Glomerular endothelial cell (primary cell): ENCODE data around the gene NEMF. TPM values are rescaled to one million over a fixed set of nuclear protein-coding genes. Genes with fewer than 3 reads are reported as not detected.
A peak's percentile ranks its signal among the peaks of the same experiment; 100 is the strongest.
"Not testable (repeated sequence)": the region's sequence is repeated elsewhere in the genome, so short reads cannot be mapped to it uniquely, and the experiment has no call there.

Experiments
- DNase-seq: peaks from one replicate; pipeline ENCODE4 v3.0.0-alpha.2; 2011; ENCODE audit warnings: low read depth, low spot score; ENCODE audit errors: extremely low read depth
- total RNA-seq: library from RNA; depleted of rRNA; stranded (reverse); fragments of >200 nt; gene quantifications from 2 replicates; pipeline ENCODE4 v1.2.3, GENCODE V29; 2015

NEMF gene
- total RNA-seq, 1 donor from 2014 or later: 59.4 TPM

GRCh38 chr14:49879646-49880204 lies 27.1 kb upstream of the NEMF start:
- no peak for DNase-seq

DNA sequence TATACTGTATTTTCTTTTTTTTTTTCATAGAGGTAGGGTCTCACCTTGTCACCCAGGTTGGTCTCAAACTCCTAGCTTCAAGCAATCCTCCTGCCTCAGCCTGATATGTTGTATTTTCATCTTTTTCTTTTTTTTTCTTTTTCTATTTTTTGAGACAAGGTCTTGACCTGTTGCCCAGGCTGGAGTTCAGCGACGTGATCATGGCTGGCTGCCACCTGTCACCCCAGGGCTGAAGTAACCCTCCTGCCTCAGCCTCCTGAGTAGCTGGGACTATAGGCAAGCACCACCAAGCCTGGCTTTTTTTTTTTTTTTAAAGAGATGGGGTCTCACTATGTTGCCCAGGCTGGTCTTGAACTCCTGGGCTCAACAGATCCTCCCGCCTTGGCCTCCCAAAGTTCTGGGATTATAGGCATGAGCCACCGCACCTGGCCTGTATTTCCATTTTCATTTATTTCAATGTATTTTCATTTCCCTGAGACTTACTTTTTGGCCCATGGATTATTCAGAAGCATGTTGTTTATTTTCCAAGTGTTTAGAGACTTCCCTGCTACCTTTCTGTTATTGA lies 24.1 kb upstream of the NEMF start:
- no peak for DNase-seq

DNA sequence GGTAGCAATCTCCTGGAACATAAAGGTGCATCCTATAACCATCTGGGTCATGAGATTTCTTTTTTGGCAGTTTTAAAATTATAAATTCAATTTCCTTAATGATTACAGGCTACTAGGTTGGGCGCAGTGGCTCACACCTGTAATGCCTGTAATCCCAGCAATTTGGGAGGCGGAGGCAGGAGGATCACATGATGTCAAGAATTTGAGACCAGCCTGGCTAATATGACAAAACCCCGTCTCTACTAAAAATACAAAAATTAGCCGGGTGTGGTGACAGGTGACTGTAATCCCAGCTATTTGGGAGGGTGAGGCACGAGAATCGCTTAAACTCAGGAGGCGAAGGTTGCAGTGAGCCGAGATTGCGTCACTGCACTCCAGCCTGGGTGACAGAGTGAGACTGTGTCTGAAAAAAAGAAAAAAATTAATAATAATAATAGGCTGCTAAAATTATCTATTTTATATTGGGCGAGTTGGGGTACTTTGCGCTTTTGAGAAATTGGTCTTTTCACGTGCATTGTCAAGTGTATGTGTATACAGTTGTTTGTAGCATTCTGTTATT lies 23.1 kb upstream of the NEMF start:
- no peak for DNase-seq

- DNase-seq: not testable (repeated sequence)
Observed at GRCh38 chr14:49873548-49873947, 21.0 kb upstream of the NEMF start.

DNA sequence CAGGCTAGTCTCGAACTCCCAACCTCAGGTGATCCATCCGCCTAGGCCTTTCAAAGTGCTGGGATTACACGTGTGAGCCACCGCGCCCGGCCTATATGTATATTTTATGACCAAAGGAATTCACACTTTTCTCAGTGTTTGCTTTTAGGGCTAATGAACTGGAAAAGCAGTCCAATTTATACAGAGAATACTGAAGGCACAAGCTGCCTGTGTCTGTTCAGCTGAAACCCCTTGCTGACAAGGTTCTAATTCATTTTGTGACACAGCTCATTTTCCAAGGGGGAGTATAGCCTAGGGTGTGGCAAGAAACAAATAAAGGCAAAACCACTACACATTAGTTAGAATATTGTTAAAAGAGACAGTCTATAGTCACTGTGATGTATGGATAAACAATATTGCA lies 18.3 kb upstream of the NEMF start:
- no peak for DNase-seq

DNA sequence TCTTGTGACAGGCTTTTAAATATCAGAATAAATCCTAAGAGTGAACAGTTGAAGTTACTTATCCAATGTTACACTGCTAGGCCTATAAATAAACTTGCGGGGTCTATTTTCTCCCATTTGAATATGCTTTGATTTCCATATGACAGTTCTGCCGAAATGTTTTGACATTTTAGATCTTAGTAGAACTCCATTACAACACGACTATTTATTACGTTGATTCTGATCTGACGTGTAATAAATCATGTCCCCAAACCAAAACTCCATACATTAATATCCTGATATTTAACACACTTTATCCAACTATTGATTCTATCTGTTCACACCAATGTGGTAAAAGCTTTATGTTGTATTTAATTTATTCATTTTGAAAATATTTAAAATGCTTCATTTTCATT lies 16.1 kb upstream of the NEMF start:
- DNase-seq: no peak

GRCh38 chr14:49867831-49868719 lies 15.5 kb upstream of the NEMF start:
- DNase-seq: no peak

- DNase-seq: no peak
Observed at GRCh38 chr14:49865431-49865859, 12.9 kb upstream of the NEMF start.

DNA sequence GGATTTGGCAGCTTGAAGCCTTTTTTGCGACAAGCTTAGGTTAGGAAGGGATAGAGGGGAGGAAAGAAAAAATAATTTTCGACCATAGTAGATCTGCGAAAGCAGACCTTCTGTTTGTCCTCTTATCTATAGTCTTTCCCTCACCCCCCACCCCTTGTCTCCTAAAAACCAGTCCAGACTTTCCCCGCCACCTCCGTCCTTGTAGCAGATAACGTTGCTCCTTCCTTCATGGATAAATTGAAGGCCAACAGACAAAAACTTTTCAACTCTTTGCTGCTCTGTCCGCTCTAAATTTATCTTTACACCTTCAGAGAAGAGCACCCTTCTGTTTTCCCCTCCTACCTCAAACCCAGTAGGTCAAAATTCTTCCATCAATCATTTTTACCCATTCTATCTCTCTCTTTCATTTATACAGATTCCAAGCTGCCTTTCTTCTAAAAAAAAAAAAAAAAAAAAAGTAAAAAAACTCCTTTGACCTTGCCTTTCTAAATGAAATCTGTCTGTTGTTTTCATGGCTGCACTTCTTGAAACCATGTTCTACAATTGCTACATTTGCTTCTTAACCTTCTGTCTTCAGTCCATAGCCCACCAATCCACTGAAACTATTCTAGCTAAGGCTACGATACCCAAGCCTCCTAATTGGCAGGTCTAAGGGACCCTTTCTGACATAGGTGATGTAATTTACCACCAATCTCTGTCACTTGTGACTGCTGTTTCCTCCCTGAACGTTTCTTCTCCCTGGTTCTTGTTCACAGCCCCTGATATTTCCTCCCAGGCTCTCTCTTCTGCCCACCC lies 11.1 kb upstream of the NEMF start:
- DNase-seq: no peak

DNA sequence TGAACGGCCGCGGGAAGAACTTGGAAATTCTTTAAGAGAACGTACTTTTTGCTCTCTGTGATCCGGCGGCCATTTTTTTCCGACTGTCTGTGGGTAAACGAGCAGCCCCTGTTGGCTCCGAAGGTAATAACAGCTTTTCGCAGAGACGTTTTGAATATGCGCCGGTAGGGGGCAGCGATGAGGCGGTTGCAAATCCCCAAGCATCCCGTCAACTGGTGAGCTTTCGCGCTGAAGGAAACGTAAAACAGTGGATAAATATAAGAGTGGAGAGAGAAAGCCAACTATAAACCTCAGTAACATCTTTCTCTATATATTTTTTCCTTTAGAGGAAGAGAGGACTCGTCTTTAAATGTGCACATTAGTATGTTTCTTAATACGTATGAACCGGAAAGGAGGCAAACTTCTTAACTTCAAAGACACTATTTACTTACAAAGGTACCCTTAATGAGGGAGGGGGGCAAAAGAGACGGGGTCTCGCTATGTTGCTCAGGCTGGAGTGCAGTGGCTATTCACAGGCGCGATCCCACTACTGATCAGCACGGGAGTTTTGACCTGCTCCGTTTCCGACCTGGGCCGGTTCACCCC lies 9.6 kb upstream of the NEMF start:
- DNase-seq: peak; percentile 87

- DNase-seq: no peak
Observed at GRCh38 chr14:49861699-49862088, 9.1 kb upstream of the NEMF start.

- no peak for DNase-seq
Observed at GRCh38 chr14:49860988-49861698, 8.6 kb upstream of the NEMF start.

DNA sequence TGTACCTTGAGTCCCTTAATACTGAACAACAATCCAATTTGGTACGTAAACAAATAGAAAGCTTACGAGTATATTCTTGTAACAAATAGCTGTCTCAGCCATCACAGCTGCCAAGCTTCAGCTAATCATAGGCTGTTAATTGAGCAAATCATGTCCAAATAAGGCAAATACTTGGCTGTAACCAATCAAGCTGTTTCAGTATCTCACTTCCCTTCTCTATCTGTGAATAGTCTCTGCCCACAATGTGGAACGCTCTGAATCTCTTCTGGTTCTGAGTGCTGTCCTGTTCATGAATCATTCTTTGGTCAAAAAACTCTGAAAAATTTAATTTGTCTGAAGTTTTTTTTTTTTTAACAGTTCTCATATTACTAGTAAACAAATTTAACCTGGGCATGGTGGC lies 5.8 kb upstream of the NEMF start:
- DNase-seq: no peak

DNA sequence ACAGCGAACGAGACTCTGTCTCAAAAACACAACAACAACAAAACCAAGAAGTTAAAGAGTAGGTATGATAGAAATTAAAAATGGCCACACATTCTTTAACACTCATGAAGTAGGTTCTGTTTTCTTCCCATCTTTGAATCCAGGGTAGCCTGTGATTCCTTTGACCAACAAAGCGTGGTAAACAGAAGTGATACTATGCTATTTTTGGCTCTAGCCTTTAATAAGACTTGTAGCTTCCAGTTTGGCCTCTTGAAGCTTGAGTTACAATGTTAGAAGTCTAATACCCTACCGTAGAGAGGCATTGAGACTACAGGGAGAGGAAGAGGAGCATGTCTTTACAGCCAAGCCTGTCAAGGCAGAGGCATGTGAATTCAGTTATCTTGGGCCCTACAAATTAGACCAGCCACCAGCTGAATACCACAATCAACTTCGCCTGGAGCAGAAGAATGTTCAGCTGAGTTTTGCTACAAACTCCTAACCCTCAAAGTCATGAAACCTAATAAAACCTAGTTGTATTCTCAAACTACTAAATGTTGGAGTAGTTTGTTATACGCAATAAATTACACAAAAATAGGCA lies 4.9 kb upstream of the NEMF start:
- no peak for DNase-seq

DNA sequence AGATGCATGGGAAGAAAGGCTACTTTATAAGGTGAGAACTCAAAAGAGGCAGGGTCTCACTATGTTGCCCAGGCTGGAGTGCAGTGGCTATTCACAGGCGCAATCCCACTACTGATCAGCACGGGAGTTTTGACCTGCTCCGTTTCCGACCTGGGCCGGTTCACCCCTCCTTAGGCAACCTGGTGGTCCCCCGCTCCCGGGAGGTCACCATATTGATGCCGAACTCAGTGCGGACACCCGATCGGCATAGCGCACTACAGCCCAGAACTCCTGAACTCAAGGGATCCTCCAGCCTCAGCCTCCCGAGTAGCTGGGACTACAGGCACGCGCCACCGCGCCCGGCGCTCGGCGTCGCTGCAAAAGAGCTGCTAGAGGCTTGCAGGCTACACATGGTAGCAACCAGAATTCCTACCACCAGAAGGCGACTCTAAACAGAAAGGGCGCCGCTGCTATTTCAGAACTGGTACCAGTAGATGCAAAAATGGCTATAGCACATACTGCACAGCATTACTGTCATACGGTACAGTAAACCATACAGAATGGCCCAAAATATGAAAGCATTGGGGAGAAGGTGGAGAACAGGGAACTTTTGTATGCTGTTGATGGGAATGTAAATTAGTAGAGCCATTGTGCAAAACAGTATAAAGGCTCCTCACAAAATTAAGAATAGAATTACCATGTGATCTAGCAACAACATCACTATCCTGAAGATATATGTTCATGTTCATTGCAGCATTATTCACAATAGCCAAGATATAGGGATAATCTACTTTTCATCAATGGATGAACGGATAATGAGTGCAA lies 1.2 kb upstream of the NEMF start:
- DNase-seq: no peak

GRCh38 chr14:49853158-49853477 lies 530 bp upstream of the NEMF start:
- no peak for DNase-seq

DNA sequence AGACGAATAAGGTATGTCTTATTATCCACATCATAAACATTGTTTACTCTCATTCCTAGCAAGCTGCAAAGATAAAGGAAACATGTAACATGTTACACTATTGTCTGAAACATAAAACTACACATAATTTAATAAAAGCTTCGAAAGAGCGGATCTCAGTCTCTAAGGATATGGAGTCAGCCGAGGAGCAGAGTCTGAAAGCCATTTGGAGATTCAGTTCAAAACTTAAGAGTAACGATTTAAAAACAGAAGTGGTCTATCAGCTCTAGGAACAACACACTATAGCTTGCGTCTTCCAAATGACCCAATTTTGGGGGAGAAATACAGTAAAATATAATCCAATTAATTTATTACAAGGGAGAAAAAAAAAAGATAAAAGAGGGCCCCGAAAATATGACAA lies 775 bp downstream of the NEMF start:
- no peak for DNase-seq

GRCh38 chr14:49849213-49849847 lies 3.3 kb downstream of the NEMF start:
- no peak for DNase-seq

- no peak for DNase-seq
Observed at GRCh38 chr14:49828640-49829039, 23.9 kb downstream of the NEMF start.
